NCI-H524 (cell line): ENCODE data around the gene CLRN3.

ENCODE experiments used
- DNase-seq, 2 experiments: peaks; one replicate each; lab custom pipeline; 2025; lab: John Stamatoyannopoulos, UW

Gene CLRN3

GRCh38 chr10:127845756-127846155, 47.0 kb downstream of the CLRN3 start:
- no peak for DNase-seq

GRCh38 chr10:127840884-127841283, 51.9 kb downstream of the CLRN3 start:
- DNase-seq = no peak

DNA sequence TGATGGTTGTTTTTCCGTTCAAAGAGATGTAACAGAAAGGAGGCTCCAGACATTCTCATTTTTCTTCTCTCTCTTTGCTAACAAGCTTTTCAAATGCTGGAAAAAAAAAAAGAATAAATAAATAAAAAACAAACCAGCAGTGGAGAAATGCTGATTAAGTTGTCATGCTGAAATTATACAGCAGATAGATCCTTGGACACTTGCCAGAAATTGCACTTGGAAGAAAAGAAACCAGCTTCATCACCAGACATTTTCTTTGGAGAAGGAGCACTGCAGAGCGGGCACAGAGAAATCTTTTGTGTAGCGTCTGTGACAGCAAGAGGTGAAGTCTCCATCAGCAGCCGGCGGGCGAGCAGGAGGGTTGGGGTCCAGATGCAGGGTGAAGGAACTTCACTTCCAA, 55.8 kb downstream of the CLRN3 start:
- no peak for DNase-seq

DNA sequence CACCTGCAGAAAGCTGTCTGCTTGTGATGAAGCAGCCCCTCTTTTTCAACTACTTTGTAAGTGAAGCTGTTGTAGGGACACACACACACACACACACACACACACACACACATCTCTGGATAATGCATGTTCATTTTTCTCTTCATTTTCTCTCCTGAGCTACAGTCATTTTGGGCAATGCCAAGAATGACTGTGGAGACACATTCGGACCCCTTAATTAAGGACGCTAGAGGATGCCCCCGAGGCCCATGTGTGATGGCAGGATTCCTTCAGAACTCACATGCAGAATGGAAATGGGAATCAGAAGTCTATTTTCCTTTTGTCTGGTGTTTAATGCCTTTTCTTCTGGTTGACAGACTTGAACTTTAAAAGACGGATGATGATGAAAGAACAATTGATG, 56.6 kb downstream of the CLRN3 start:
- DNase-seq = no peak

DNA sequence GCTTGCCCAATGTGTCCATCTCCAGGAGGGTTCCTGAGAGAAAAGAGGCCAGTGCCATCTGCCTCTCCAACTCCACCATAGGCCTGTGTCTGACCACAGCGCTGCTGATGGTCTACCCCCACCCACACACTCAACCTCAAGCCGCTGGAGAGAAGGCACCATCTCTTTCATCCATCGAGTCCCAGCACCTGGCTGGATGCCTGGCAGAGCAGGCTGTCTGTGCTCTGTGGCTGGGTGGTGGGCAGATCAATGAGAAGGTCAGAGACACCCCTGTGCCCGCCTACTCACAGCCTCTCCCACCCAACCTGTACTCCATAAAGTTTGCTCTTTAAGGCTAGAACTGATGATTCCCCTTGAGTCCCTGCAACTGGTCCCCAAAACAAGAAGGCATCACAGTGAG, 58.0 kb downstream of the CLRN3 start:
- DNase-seq = no peak

GRCh38 chr10:127834221-127834620, 58.5 kb downstream of the CLRN3 start:
- no peak for DNase-seq

DNA sequence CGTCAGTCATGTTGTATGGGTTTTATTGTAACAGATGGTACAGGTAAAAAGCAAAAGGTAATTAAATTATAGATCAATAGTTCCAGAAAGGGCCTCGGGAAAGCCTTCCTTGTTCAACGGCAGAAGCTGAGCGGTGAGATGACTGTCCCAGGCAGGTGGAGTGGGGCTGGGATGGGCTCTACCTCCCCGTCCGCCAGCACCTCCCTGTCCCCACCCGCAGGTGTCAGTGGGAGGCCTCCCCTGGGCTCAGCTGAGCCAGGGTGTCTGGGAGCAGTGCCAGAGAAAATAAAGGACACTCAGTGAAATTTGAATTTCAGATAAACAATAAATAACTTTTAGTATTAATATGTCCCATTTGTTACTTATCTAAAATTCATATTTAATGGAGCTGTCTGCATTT, 58.9 kb downstream of the CLRN3 start:
- no peak for DNase-seq

- DNase-seq = no peak
Observed at GRCh38 chr10:127832501-127832900, 60.2 kb downstream of the CLRN3 start.

DNA sequence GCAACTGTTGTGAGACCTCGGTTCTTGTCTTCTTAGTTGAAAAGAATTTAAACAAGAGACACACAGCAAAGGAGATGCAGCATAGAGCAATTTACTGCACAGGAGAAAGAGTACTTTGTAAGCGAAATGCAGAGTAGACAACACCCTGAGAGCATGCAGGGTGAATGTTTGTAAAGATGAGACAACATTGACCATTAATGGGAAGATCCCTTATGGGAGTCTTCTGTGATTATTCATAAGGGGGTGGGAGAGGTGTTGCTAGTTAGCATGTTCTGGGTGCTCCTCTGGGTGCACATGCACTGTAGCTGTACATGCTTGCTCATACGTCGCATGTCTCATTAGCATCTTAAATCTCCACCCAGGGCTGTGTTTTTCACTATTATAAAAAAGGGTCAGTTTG, 62.3 kb downstream of the CLRN3 start:
- DNase-seq = no peak
